Measurements from ENCODE around the gene CAPN15.

The CAPN15 gene

GRCh38 chr16:521381-522210 is 5.9 kb upstream of the CAPN15 start:
- Histone ChIP-seq H3K4me3 (ENCODE audit: low read depth in 1 of 2, low read length in 2 of 2) (no peak overlapping the region), H3K9me3 (ENCODE audit: low read length) (no peaks in the 10 kb centered on the region), H3K27me3 (ENCODE audit: control insufficient read depth in 1 of 2, insufficient read depth in 2 of 2, low read length in 2 of 2) (no peaks in the 10 kb centered on the region), H3K27ac (ENCODE audit: low read depth, low read length) (no peak overlapping the region), H3K36me3 (ENCODE audit: insufficient read depth, low read length) (peaks cover 26% of the 10 kb centered on the region), H3K4me1 (ENCODE audit: insufficient read depth, low read length) (peaks cover 15% of the 10 kb centered on the region), H3K9ac (ENCODE audit: low read length) (no peak overlapping the region)

- H3K27me3 ChIP-seq (ENCODE audit: control insufficient read depth in 1 of 2, insufficient read depth in 2 of 2, low read length in 2 of 2): no peaks in the 10 kb centered on the region
- H3K9ac ChIP-seq (ENCODE audit: low read length): no peak overlapping the region
- H3K36me3 ChIP-seq (ENCODE audit: insufficient read depth, low read length): peaks cover 26% of the 10 kb centered on the region
- no peak overlapping the region for H3K27ac ChIP-seq (ENCODE audit: low read depth, low read length)
- no peak overlapping the region for H3K4me3 ChIP-seq (ENCODE audit: low read depth in 1 of 2, low read length in 2 of 2)
- no peaks in the 10 kb centered on the region for H3K9me3 ChIP-seq (ENCODE audit: low read length)
- peaks cover 16% of the 10 kb centered on the region for H3K4me1 ChIP-seq (ENCODE audit: insufficient read depth, low read length)
Measured at GRCh38 chr16:522320-523096, 5.0 kb upstream of the CAPN15 start.

- Histone ChIP-seq H3K9ac (ENCODE audit: low read length) (no peak overlapping the region), H3K4me1 (ENCODE audit: insufficient read depth, low read length) (peaks cover 16% of the 10 kb centered on the region), H3K4me3 (ENCODE audit: low read depth in 1 of 2, low read length in 2 of 2) (no peak overlapping the region), H3K9me3 (ENCODE audit: low read length) (no peaks in the 10 kb centered on the region), H3K27ac (ENCODE audit: low read depth, low read length) (no peak overlapping the region), H3K36me3 (ENCODE audit: insufficient read depth, low read length) (peaks cover 26% of the 10 kb centered on the region), H3K27me3 (ENCODE audit: control insufficient read depth in 1 of 2, insufficient read depth in 2 of 2, low read length in 2 of 2) (no peaks in the 10 kb centered on the region)
Measured at GRCh38 chr16:523097-523741, 4.3 kb upstream of the CAPN15 start.

DNA sequence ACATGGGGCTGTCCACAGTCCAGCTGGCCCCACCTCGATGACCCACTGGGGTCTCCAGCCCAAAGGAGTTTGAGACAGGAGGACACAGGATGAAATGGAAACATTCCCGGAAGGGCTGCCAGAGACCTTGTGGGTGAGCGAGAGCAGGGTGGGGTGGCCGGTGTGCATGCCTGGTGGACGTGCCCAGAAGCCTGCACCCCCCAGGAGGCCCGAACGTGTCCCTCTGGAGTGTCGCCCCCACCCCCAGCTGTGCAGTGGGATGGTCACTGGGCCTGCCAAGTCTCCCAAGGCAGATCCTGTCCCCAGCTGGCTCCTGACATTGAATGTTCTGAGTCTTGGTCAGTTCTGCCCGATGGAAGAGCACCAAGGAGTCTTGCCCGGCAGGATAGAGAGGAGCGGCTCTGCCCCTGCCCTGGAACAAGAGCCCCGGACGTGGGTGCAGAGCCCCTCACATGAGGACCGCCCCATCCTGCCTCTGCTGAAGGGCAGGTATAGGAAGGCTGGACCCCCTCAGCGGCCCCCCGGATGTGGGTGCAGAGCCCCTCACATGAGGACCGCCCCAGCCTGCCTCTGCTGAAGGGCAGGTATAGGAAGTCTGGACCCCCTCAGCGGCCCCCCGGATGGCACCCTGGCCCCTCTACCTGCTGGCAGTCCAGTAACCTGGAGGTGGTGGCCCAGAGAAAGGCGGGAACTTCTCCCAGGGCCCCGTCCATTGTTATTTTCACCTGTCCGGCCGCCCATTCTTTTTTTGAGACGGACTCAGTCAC is 3.1 kb upstream of the CAPN15 start:
- Histone ChIP-seq H3K27ac (ENCODE audit: low read depth, low read length) (no peak overlapping the region), H3K9me3 (ENCODE audit: low read length) (no peaks in the 10 kb centered on the region), H3K36me3 (ENCODE audit: insufficient read depth, low read length) (peaks cover 17% of the 10 kb centered on the region), H3K4me3 (ENCODE audit: low read depth in 1 of 2, low read length in 2 of 2) (no peak overlapping the region), H3K9ac (ENCODE audit: low read length) (no peak overlapping the region), H3K27me3 (ENCODE audit: control insufficient read depth in 1 of 2, insufficient read depth in 2 of 2, low read length in 2 of 2) (no peaks in the 10 kb centered on the region), H3K4me1 (ENCODE audit: insufficient read depth, low read length) (peaks cover 27% of the 10 kb centered on the region)

GRCh38 chr16:525123-525519 is 2.4 kb upstream of the CAPN15 start:
- Histone ChIP-seq H3K27me3 (ENCODE audit: control insufficient read depth in 1 of 2, insufficient read depth in 2 of 2, low read length in 2 of 2) (no peaks in the 10 kb centered on the region), H3K36me3 (ENCODE audit: insufficient read depth, low read length) (peaks cover 11% of the 10 kb centered on the region), H3K9ac (ENCODE audit: low read length) (no peak overlapping the region), H3K27ac (ENCODE audit: low read depth, low read length) (no peak overlapping the region), H3K4me1 (ENCODE audit: insufficient read depth, low read length) (peaks cover 33% of the 10 kb centered on the region), H3K9me3 (ENCODE audit: low read length) (no peaks in the 10 kb centered on the region), H3K4me3 (ENCODE audit: low read depth in 1 of 2, low read length in 2 of 2) (no peak overlapping the region)

DNA sequence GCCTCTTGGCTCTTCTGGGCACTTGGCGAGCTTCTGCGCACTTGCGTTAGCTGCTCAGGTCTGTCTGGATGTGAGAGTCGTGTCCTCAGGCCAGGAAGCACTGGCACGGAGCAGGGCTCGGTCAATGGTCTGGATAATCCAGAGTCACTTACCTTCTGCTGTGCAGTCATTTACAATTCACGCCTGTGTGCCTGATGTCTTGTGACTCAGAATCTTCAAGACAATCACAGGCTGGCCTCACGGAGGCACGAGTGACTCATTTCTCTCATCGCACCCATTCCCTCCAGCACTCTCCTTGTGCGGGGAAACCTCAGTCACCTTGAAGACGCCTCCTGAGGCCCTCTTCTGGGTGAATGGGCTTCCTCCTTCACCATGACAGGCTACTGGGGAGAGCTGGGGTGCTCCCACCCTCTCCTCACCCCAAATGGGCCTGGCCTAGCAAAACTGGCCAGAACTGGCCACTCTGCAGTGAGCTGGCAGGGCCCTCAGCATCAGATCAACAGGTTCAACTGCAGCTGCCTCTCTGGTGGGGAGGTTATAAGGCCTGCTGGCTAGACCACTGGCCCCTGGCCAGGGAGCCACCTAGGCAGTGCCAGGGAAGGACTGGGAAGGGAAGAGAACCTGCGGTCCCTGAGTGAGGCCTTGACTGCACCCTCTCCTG is 1.9 kb upstream of the CAPN15 start:
- no peaks in the 10 kb centered on the region for H3K9me3 ChIP-seq (ENCODE audit: low read length)
- H3K27me3 ChIP-seq (ENCODE audit: control insufficient read depth in 1 of 2, insufficient read depth in 2 of 2, low read length in 2 of 2): no peaks in the 10 kb centered on the region
- peaks cover 33% of the 10 kb centered on the region for H3K4me1 ChIP-seq (ENCODE audit: insufficient read depth, low read length)
- peaks cover 5% of the 10 kb centered on the region for H3K36me3 ChIP-seq (ENCODE audit: insufficient read depth, low read length)
- H3K4me3 ChIP-seq (ENCODE audit: low read depth in 1 of 2, low read length in 2 of 2): peak overlapping the region in 1 of 2 donors; percentile 86
- peak overlapping the region; percentile 84 for H3K9ac ChIP-seq (ENCODE audit: low read length)
- peak overlapping the region; percentile 90 for H3K27ac ChIP-seq (ENCODE audit: low read depth, low read length)

DNA sequence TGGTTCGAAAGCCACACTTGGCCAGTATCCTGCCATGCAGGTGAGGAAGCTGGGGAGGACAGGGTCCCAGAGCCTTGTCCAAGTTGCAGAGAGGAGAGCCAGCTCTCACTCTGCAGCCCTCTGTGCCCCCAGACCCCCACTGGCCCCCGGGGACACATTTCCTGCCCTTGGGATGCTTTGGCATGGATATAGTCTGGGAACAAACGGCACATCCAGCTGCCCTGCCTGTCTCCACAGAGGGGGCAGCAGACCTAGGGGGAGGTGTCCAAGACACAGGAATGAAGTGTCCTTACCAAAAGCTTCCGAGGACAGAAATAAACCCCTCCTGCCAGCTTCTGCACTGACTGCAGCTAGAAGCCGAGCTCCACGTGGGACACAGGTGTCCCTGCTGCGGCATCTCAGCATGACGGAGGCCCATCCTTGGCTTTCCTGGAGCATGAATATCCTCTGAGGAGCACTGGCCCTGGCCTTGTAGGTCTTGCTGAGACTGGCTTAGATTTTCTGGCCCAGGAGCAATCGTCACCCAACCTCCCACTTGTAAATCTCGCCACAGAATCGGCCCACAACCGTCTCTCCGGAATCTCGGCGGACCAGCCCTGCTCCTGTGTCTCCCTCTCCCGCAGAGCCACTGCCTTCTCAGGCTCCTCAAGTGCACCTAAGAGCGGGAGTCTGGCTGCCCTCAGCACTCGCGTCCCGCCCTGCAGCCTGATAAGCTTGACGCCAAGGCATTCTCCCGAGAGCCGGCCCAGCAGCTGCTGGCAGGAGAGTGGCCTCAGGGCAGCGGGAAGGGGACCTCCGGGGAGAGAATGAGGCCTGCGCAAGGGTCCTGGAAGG is 1.1 kb upstream of the CAPN15 start:
- H3K9ac ChIP-seq (ENCODE audit: low read length): peak overlapping the region; percentile 84
- no peaks in the 10 kb centered on the region for H3K36me3 ChIP-seq (ENCODE audit: insufficient read depth, low read length)
- peak overlapping the region; percentile 90 for H3K27ac ChIP-seq (ENCODE audit: low read depth, low read length)
- H3K27me3 ChIP-seq (ENCODE audit: control insufficient read depth in 1 of 2, insufficient read depth in 2 of 2, low read length in 2 of 2): no peaks in the 10 kb centered on the region
- H3K4me1 ChIP-seq (ENCODE audit: insufficient read depth, low read length): peaks cover 33% of the 10 kb centered on the region
- peak overlapping the region; percentile 83 to 86 for H3K4me3 ChIP-seq (ENCODE audit: low read depth in 1 of 2, low read length in 2 of 2)
- no peaks in the 10 kb centered on the region for H3K9me3 ChIP-seq (ENCODE audit: low read length)

GRCh38 chr16:528111-529011 is 849 bp downstream of the CAPN15 start:
- Histone ChIP-seq H3K4me3 (ENCODE audit: low read depth in 1 of 2, low read length in 2 of 2) (peak overlapping the region; percentile 71 to 83), H3K36me3 (ENCODE audit: insufficient read depth, low read length) (no peaks in the 10 kb centered on the region), H3K9ac (ENCODE audit: low read length) (peak overlapping the region; percentile 49), H3K4me1 (ENCODE audit: insufficient read depth, low read length) (peaks cover 33% of the 10 kb centered on the region), H3K27ac (ENCODE audit: low read depth, low read length) (peak overlapping the region; percentile 49), H3K9me3 (ENCODE audit: low read length) (no peaks in the 10 kb centered on the region), H3K27me3 (ENCODE audit: control insufficient read depth in 1 of 2, insufficient read depth in 2 of 2, low read length in 2 of 2) (no peaks in the 10 kb centered on the region)

DNA sequence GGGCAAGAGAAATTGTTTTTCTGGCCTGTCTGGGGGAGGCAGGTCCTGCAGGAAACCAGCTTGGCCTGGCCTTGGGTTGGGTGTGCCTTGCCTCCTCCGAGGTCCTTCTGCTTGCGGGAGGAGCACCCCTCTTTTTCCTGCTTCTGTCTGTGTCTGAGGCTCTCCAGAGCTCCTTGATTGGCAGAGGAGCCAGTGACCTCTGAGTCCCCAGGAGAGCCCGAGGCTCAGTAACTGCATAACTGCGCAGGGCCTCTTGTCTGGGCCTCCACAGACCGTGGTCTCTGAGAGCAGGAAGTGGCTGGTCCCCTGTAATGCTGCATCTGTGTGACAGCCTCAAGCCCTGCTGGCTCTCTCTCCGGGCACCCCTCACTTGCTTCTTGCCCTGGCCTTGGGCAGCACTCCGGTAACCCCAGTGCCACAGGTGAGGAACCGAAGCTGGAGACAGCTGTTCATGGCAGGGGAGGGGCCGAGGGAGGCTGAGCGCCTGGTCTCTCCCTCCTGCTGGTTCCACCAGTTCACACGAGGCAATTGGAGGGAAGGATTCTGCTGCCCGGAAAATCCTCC is 1.6 kb downstream of the CAPN15 start:
- no peaks in the 10 kb centered on the region for H3K9me3 ChIP-seq (ENCODE audit: low read length)
- peaks cover 33% of the 10 kb centered on the region for H3K4me1 ChIP-seq (ENCODE audit: insufficient read depth, low read length)
- H3K27ac ChIP-seq (ENCODE audit: low read depth, low read length): peak overlapping the region; percentile 49
- no peaks in the 10 kb centered on the region for H3K27me3 ChIP-seq (ENCODE audit: control insufficient read depth in 1 of 2, insufficient read depth in 2 of 2, low read length in 2 of 2)
- H3K4me3 ChIP-seq (ENCODE audit: low read depth in 1 of 2, low read length in 2 of 2): peak overlapping the region; percentile 71 to 83
- peak overlapping the region; percentile 49 for H3K9ac ChIP-seq (ENCODE audit: low read length)
- no peaks in the 10 kb centered on the region for H3K36me3 ChIP-seq (ENCODE audit: insufficient read depth, low read length)

All from muscle layer of colon (tissue), 2 donors.